GM18951 (cell line): ENCODE measurements around the gene SLC7A10.

ENCODE experiments used
- POLR2A ChIP-seq: IDR thresholded peaks from 4 replicates; pipeline ENCODE4 v1.6.1; 2011; ENCODE audit warnings: mild to moderate bottlenecking; ENCODE audit not compliant: insufficient read length, insufficient read depth; ENCODE audit errors: extremely low read depth
- in situ Hi-C: fragments of 300-500 bp; cut with MboI; formaldehyde crosslinking; loops from one replicate; pipeline ENCODE4 v1.12.0; 2022; ENCODE audit warnings: low sequenced_read_pairs, mixed read lengths, inconsistent platforms; ENCODE audit not compliant: unreplicated experiment

Gene SLC7A10

GRCh38 chr19:33239223-33239975 is 13.7 kb upstream of the SLC7A10 start:
- in situ Hi-C loops = loop anchor here (10.0 to 25.0 kb wide), 2 partner anchors 165 to 523 kb away; no protein-coding TSS in a partner anchor
- no peak for TF ChIP-seq POLR2A

GRCh38 chr19:33238481-33239149 is 13.0 kb upstream of the SLC7A10 start:
- in situ Hi-C loops = loop anchor here (10.0 to 25.0 kb wide), 2 partner anchors 166 to 524 kb away; no protein-coding TSS in a partner anchor
- no peak for TF ChIP-seq POLR2A

DNA sequence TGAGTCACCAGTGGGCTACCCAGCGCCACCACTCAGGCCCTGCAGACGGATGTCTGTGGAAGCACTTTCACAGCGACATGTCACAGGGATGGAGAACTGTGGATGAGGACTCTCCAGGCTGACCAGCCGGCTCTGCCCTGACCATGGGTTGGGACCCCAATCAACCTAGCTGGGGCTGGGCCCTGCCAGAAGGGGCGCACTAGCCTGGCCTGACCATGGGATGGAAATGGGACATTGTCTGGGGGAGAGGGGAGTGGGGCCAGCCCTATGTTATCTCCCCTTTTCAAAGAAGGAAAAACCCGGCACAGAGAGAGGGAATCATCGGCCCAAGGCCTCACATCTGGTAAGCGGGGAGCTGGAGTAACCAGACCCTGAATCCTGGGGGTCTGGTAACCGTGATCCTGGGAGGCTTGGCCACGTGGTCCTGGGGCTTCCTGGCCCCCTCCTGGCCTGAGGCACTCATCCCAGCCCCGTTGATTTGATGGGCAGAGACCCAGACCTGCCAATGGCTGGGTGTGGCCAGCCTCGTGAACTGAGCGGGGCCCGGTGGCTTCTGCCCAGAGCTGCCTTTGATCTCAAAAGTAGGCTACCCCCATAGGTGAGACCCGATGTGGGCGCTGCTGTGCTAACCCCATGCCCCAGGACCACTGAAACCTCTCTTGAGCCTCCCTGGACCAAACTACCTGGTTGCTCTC is 11.2 kb upstream of the SLC7A10 start:
- no peak for TF ChIP-seq POLR2A
- in situ Hi-C loops = loop anchor here (10.0 to 25.0 kb wide), 2 partner anchors 168 to 525 kb away; no protein-coding TSS in a partner anchor

- no peak for TF ChIP-seq POLR2A
- in situ Hi-C loops = loop anchor here (10.0 to 25.0 kb wide), 2 partner anchors 169 to 526 kb away; no protein-coding TSS in a partner anchor
Observed at GRCh38 chr19:33235996-33236350, 10.3 kb upstream of the SLC7A10 start.

DNA sequence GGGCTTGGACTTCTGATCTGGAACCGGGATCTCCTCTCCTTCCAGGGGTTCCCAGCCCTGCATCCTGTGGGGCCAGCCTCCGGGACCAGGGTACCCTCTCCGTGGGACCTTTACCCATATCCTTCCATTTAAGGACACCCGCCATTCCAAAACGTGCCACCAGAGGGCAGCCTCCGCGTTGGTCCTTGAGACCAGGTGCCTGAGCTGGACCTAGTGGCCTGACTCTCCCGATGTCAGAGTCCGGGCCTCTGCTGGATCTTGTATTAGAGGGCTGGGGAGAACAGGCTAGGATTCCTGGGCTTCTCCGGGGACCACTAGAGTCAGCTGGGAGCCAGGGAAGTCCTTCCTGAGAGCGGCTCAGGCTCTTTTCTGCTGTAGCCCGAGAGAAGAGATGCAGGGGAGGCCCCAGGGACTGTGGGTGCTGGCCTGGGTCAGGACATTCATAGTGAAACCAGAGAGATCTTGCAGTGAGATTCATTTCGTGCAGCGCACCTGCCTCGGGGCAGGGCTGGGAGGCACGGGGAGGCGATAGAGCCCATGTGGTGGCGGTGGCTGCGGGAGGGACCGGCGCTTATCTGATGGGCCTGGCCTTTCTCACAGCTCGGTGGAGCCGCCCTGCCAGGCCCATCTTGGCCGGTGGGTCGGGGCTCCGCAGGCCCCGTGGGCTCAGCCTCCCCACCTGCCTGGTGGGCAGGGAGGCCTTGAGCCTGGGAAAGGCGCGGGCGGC is 9.8 kb upstream of the SLC7A10 start:
- in situ Hi-C loops = loop anchor here (10.0 to 25.0 kb wide), 2 partner anchors 169 to 527 kb away; no protein-coding TSS in a partner anchor
- TF ChIP-seq POLR2A = no peak

- no peak for TF ChIP-seq POLR2A
- in situ Hi-C loops = loop anchor here (10.0 to 25.0 kb wide), 2 partner anchors 170 to 528 kb away; no protein-coding TSS in a partner anchor
Observed at GRCh38 chr19:33234736-33235135, 9.1 kb upstream of the SLC7A10 start.

GRCh38 chr19:33234092-33234491 is 8.4 kb upstream of the SLC7A10 start:
- in situ Hi-C loops = loop anchor here (10.0 to 25.0 kb wide), 2 partner anchors 171 to 528 kb away; no protein-coding TSS in a partner anchor
- TF ChIP-seq POLR2A = no peak

GRCh38 chr19:33233056-33233873 is 7.6 kb upstream of the SLC7A10 start:
- in situ Hi-C loops = loop anchor here (10.0 to 25.0 kb wide), 2 partner anchors 172 to 529 kb away; no protein-coding TSS in a partner anchor
- no peak for TF ChIP-seq POLR2A

DNA sequence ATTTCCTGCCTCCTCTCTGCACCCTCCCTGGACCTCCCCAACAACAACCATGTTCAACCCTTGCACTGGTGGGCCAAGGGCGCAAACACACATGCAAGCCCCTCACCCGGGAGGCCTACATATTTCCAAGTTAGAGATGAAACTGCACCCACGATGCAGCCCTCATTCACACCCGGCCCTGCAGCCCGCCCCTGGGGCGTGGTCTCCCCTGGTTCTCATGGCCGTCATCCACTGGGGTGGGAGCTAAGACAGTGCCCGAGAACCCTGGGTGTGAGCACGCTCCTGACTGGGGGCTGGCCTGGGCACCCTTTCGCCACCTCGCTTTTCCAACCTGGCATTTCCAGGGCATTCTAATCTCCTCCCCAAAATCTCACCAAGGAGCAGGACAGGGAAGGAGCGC is 7.0 kb upstream of the SLC7A10 start:
- no peak for TF ChIP-seq POLR2A
- in situ Hi-C loops = loop anchor here (10.0 to 25.0 kb wide), 2 partner anchors 172 to 530 kb away; no protein-coding TSS in a partner anchor

DNA sequence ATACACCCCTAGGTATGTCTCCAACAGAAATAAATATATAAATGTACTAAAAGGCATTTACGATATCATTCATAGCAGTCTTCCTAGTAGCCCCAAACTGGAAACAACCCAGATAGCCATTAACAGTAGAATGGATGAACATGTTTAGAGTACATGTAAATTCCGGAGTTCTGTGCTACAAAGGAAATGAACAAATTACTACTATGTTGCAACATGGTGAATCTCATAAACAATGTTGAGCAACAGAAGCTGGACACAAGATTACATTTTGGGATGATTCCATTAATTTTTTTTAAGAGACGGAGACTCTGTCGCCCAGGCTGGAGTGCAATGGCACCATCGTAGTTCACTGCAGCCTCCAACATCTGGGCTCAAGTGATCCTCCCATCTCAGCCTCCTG is 5.9 kb upstream of the SLC7A10 start:
- in situ Hi-C loops = loop anchor here (10.0 to 25.0 kb wide), 2 partner anchors 173 to 531 kb away; no protein-coding TSS in a partner anchor

GRCh38 chr19:33229962-33230361 is 4.3 kb upstream of the SLC7A10 start:
- in situ Hi-C loops = loop anchor here (10.0 to 25.0 kb wide), 2 partner anchors 175 to 532 kb away; no protein-coding TSS in a partner anchor
- no peak for TF ChIP-seq POLR2A

More for the DNA sequence above, 5.9 kb upstream of the SLC7A10 start:
- TF ChIP-seq POLR2A = no peak

DNA sequence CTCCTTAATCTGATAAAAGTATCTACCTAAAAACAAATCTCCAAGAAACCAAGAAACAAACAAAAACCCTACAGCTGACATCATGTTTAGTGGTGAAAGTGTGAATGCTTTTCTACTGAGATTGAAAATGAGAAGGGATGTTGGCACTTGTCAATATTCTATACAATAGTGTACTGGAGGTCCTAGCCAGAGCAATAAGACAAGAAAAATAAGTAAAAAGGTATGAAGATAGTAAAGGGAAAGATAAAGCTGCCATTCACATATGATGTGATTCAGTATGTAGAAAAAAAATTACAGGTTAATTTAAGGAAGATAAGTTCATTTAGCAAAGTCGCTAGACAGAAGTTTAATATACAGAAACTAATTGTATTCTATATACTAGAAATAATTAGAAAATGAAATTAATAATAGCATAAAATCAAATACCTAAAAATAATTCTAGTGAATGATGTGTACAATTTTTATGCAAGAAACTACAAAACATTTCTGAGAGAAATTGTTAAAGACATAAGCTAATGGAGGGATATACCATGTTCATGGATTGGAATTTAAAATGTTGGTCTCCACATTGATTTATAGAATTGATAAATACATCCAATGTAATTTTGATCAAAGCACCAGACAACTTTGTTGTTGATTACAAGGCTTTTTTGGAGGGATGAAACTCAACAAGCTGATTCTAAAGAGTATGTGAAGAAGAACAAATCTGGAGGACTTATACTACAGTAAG is 2.4 kb upstream of the SLC7A10 start:
- in situ Hi-C loops = loop anchor here (25.0 kb wide), 1 partner anchor 534 kb away; no protein-coding TSS in a partner anchor
- TF ChIP-seq POLR2A = no peak
